Endodermal cell (in vitro differentiated cells): Measurements from ENCODE around the gene MCEE. TPM values are rescaled to one million over a fixed set of nuclear protein-coding genes. Genes with fewer than 3 reads are reported as not detected.
A peak's percentile ranks its signal among the peaks of the same experiment; 100 is the strongest.

Experiments
- DNase-seq: peaks from one replicate; pipeline ENCODE4 v3.0.0-alpha.2; 2017
- H3K27ac ChIP-seq: 2 replicates; pipeline ENCODE4 v1.5.1; 2013; ENCODE audit warnings: mild to moderate bottlenecking, low read depth, low read length, moderate library complexity
- H3K27me3 ChIP-seq: 2 replicates; pipeline ENCODE4 v1.6.1; 2013; ENCODE audit warnings: mild to moderate bottlenecking, low read length, moderate library complexity; ENCODE audit not compliant: insufficient read depth, control insufficient read depth, poor library complexity, severe bottlenecking
- H3K36me3 ChIP-seq: 2 replicates; pipeline ENCODE4 v1.7.0; 2013; ENCODE audit warnings: mild to moderate bottlenecking, low read length, moderate library complexity; ENCODE audit not compliant: control insufficient read depth, insufficient read depth
- H3K4me1 ChIP-seq: one replicate; pipeline ENCODE4 v1.7.0; 2013; ENCODE audit warnings: low read length; ENCODE audit not compliant: control insufficient read depth, insufficient read depth
- H3K4me3 ChIP-seq: 2 replicates; pipeline ENCODE4 v1.5.1; 2013; ENCODE audit warnings: mild to moderate bottlenecking, low read length, moderate library complexity
- H3K9ac ChIP-seq: 2 replicates; pipeline ENCODE4 v1.6.1; 2013; ENCODE audit warnings: mild to moderate bottlenecking, low read length, moderate library complexity; ENCODE audit not compliant: poor library complexity, severe bottlenecking; ENCODE audit errors: extremely low read depth
- H3K9me3 ChIP-seq: 2 replicates; pipeline ENCODE4 v1.6.1; 2013; ENCODE audit warnings: mild to moderate bottlenecking, low read length, moderate library complexity; ENCODE audit not compliant: control insufficient read depth
- H3K27ac Mint-ChIP-seq: 2 replicates; pipeline ENCODE4 v1.8.0; 2020; ENCODE audit warnings: mixed read lengths
- H3K27me3 Mint-ChIP-seq: 2 replicates; pipeline ENCODE4 v1.8.0; 2021; ENCODE audit warnings: mild to moderate bottlenecking, mixed read lengths; ENCODE audit not compliant: insufficient read depth
- H3K36me3 Mint-ChIP-seq: 2 replicates; pipeline ENCODE4 v1.8.0; 2020; ENCODE audit warnings: low read depth, mixed read lengths
- H3K4me1 Mint-ChIP-seq: 2 replicates; pipeline ENCODE4 v1.8.0; 2020; ENCODE audit warnings: mixed read lengths
- H3K4me3 Mint-ChIP-seq: 2 replicates; pipeline ENCODE4 v1.8.0; 2020; ENCODE audit warnings: mild to moderate bottlenecking, moderate library complexity, mixed read lengths
- H3K9me3 Mint-ChIP-seq: 2 replicates; pipeline ENCODE4 v1.8.0; 2020; ENCODE audit warnings: mild to moderate bottlenecking, mixed read lengths
- WGBS, 2 experiments: methylation state at CpG; one replicate each; pipeline versions ENCODE4 v1.1.5 to v1.1.7; 2013; ENCODE audit warnings: missing lambda C conversion rate in 2 of 2, mixed read lengths in 1 of 2; ENCODE audit not compliant: insufficient coverage in 1 of 2, insufficient read length in 1 of 2; 5-methylcytosine and 5-hydroxymethylcytosine counted together
- total RNA-seq, 2 donors: library from RNA; stranded (reverse); fragmentation: NEBNext Ultra II Directional in 1 of 2; extraction: Animal tissue kit (Norgen Biotek cat#: 25700) in 1 of 2; gene quantifications; 2 replicates in 1 of 2; 3 replicates in 1 of 2; pipeline ENCODE4 v1.2.1, GENCODE V29; 2021
- TF ChIP-seq, protein P1 (sequence below): fragments of 200-600 bp; sonication (generic); conservative IDR thresholded peaks from 2 replicates; pipeline ENCODE4 v1.5.0; 2021; ENCODE audit warnings: antibody characterized with exemption, mild to moderate bottlenecking

MCEE gene
- total RNA-seq, 2 donors from 2014 or later, result 10.9 to 17.6 TPM

DNA sequence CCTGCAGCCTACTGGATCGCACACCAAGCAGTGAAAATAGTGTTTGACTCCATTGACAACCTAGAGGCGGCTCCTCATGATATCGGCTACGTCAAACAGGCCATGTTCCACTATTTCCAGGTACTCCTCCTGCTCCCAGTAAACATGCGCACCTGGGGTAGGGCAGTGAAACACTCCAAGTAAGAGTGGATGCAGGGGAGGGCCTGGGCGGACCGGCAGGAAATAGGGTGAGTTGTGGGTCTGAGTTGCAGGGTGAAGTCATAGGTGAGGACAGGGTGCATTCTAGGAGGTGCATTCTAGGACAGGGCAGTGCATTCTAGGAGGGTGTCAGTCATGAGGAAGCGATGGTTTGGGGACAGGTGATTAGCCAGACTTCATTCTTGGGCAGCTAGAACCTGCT, 56.6 kb downstream of the MCEE start:
- H3K4me1 Mint-ChIP-seq, result peaks cover 14% of the 10 kb centered on the region
- Histone ChIP-seq H3K27me3 (no peaks in the 10 kb centered on the region), H3K4me3 (no peak overlapping the region), H3K36me3 (peaks cover 76% of the 10 kb centered on the region), H3K9ac (no peak overlapping the region), H3K4me1 (peaks cover 4% of the 10 kb centered on the region), H3K9me3 (no peaks in the 10 kb centered on the region), H3K27ac (no peak overlapping the region)
- no peak overlapping the region for H3K4me3 Mint-ChIP-seq
- peaks cover 31% of the 10 kb centered on the region for H3K36me3 Mint-ChIP-seq
- no peaks in the 10 kb centered on the region for H3K27me3 Mint-ChIP-seq
- no peak overlapping the region for H3K27ac Mint-ChIP-seq
- no peaks in the 10 kb centered on the region for H3K9me3 Mint-ChIP-seq
- TF ChIP-seq, protein P1, sequence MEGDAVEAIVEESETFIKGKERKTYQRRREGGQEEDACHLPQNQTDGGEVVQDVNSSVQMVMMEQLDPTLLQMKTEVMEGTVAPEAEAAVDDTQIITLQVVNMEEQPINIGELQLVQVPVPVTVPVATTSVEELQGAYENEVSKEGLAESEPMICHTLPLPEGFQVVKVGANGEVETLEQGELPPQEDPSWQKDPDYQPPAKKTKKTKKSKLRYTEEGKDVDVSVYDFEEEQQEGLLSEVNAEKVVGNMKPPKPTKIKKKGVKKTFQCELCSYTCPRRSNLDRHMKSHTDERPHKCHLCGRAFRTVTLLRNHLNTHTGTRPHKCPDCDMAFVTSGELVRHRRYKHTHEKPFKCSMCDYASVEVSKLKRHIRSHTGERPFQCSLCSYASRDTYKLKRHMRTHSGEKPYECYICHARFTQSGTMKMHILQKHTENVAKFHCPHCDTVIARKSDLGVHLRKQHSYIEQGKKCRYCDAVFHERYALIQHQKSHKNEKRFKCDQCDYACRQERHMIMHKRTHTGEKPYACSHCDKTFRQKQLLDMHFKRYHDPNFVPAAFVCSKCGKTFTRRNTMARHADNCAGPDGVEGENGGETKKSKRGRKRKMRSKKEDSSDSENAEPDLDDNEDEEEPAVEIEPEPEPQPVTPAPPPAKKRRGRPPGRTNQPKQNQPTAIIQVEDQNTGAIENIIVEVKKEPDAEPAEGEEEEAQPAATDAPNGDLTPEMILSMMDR, result no peak
- 96% methylated on average over 3 to 8 of the region's 8 CpGs for WGBS, 2 experiments
- DNase-seq, result peak; percentile 17

GRCh38 chr2:71072492-71072891, 57.5 kb downstream of the MCEE start:
- Mint-ChIP-seq H3K4me3 (no peak overlapping the region), H3K9me3 (no peaks in the 10 kb centered on the region), H3K36me3 (peaks cover 27% of the 10 kb centered on the region), H3K27ac (no peak overlapping the region), H3K4me1 (peaks cover 14% of the 10 kb centered on the region), H3K27me3 (no peaks in the 10 kb centered on the region)
- Histone ChIP-seq H3K9me3 (no peaks in the 10 kb centered on the region), H3K4me1 (peaks cover 4% of the 10 kb centered on the region), H3K9ac (no peak overlapping the region), H3K4me3 (no peak overlapping the region), H3K36me3 (peaks cover 68% of the 10 kb centered on the region), H3K27me3 (no peaks in the 10 kb centered on the region), H3K27ac (no peak overlapping the region)
- TF ChIP-seq, protein P1, result no peak
- peak; percentile 21 for DNase-seq
- WGBS, 2 experiments, result 97% methylated on average over 4 of the region's 4 CpGs; no CpG with 5 or more reads in 1 of the 2 experiments

GRCh38 chr2:71071681-71072398, 58.2 kb downstream of the MCEE start:
- TF ChIP-seq, protein P1, result peak; percentile 29
- peaks cover 14% of the 10 kb centered on the region for H3K4me1 Mint-ChIP-seq
- Histone ChIP-seq H3K27ac (no peak overlapping the region), H3K9ac (no peak overlapping the region), H3K4me1 (peaks cover 4% of the 10 kb centered on the region), H3K27me3 (no peaks in the 10 kb centered on the region), H3K9me3 (no peaks in the 10 kb centered on the region), H3K36me3 (peaks cover 62% of the 10 kb centered on the region), H3K4me3 (no peak overlapping the region)
- H3K27ac Mint-ChIP-seq, result no peak overlapping the region
- no peaks in the 10 kb centered on the region for H3K9me3 Mint-ChIP-seq
- no peaks in the 10 kb centered on the region for H3K27me3 Mint-ChIP-seq
- DNase-seq, result peak; percentile 52
- WGBS, 2 experiments, result 95 to 100% methylated on average over 2 to 14 of the region's 14 CpGs
- H3K36me3 Mint-ChIP-seq, result peaks cover 22% of the 10 kb centered on the region
- no peak overlapping the region for H3K4me3 Mint-ChIP-seq
